GM20000 (cell line): ENCODE data around the gene ERCC4.
A peak's percentile ranks its signal among the peaks of the same experiment; 100 is the strongest.

Experiments used
- DNase-seq: peaks from one replicate; pipeline ENCODE4 v3.0.0; 2012; ENCODE audit warnings: low spot score
- TF ChIP-seq, protein P1 (sequence below): IDR thresholded peaks from 2 replicates; pipeline ENCODE4 v1.5.1; 2012; ENCODE audit warnings: mild to moderate bottlenecking, control low read depth; ENCODE audit errors: extremely low read depth, missing control alignments

ERCC4 gene

DNA sequence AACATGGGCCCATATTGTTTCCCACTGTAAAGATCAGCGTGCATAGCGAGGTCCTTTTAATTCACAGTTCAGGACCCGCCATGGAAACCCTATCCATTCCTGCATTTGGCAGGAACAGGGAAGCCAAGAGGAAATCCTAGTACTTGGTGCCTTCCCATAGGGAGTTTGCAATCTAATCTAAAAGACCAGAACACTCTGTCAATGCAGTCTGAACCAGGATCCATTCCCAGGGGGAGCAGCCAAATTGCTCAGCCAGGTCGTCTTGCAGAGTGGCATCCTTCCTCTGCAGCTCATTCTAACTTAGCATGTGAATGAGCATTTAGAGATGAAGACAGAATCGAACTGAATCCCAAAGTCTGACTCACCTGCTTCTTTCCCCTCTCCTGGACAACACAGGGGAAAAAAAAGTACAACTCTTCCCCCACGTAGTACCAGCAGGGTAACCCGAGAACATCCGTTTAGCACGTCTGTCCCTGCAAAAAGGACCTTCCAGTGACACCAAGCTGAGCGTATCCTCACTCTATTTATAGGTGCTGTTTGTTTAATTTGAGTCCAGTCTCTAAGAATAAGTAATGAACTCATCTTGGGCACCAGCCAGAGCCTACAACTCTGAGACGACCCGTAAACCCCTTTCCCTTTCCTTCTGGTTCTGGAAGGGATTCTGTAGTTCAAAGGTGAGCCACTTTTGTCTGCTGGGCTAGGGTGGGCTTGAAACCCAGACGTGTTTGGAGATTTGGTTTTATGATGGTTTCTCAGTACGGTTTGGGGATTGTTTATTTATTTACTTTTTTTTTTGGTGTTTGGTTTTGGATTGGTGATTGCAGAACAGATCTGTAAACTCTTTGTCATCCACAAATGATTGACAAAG lies 74.5 kb downstream of the ERCC4 start:
- DNase-seq, result no peak
- TF ChIP-seq, protein P1, sequence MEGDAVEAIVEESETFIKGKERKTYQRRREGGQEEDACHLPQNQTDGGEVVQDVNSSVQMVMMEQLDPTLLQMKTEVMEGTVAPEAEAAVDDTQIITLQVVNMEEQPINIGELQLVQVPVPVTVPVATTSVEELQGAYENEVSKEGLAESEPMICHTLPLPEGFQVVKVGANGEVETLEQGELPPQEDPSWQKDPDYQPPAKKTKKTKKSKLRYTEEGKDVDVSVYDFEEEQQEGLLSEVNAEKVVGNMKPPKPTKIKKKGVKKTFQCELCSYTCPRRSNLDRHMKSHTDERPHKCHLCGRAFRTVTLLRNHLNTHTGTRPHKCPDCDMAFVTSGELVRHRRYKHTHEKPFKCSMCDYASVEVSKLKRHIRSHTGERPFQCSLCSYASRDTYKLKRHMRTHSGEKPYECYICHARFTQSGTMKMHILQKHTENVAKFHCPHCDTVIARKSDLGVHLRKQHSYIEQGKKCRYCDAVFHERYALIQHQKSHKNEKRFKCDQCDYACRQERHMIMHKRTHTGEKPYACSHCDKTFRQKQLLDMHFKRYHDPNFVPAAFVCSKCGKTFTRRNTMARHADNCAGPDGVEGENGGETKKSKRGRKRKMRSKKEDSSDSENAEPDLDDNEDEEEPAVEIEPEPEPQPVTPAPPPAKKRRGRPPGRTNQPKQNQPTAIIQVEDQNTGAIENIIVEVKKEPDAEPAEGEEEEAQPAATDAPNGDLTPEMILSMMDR, result no peak

DNA sequence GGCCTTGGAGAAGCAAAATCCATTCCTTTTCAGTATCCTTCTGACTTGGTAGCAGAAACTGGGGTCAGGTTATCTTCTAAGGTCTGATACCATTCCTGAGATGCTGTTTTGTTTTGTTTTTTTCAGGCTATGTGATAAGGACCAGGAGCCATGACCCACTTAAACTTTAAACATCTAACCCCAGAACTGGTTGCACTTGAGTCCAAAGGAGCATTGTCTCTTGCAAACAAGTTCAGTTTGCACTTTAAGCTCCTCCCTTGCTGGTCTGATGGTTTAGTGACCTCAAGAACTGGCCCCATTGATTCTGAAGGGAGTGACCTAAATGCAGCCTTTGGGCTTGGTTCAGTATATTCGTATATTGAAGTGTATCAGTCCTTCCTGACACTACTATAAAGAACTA lies 75.2 kb downstream of the ERCC4 start:
- DNase-seq, result no peak
- TF ChIP-seq, protein P1, result no peak

DNA sequence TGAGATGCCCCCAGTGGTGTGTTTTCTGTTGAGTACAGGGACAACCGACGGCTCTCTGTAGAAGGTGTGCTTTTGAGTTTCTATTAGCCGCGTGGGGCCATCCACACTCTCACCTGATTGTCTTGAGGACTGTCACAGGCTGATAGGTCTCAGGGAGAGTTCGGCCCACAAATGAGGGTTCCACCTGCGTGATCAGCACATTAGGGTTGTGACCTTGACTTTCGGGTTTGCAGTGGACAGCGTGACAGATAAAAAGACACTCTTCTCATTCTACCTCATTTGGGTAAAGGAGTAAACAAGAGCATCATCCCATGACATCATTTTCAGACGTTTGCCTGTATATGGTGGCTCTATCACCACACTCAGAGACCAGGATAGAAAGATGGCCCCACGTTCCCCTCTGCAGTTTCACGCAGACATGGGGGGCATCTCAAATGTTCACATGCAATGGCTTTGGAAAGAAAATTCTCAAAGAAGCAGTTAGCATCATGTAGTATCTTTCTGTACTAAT lies 76.9 kb downstream of the ERCC4 start:
- DNase-seq, result no peak
- TF ChIP-seq, protein P1, result no peak

DNA sequence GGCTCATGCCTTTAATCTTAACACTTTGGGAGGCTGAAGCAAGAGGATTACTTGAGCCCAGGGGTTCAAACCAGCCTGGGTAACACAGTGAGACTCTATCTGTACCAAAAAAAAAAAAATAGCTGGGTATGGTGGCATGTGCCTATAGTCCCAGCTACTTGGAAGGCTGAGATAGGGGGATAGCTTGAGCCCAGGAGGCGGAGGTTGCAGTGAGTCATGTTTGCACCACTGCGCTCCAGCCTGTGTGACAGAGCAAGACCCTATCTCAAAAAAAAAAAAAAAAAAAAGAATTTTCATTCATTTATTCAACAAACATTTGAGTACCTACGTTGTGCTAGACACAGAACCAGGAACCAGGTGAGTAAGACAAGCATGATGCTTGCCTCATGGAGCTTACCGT lies 77.6 kb downstream of the ERCC4 start:
- TF ChIP-seq, protein P1, result no peak
- no peak for DNase-seq

DNA sequence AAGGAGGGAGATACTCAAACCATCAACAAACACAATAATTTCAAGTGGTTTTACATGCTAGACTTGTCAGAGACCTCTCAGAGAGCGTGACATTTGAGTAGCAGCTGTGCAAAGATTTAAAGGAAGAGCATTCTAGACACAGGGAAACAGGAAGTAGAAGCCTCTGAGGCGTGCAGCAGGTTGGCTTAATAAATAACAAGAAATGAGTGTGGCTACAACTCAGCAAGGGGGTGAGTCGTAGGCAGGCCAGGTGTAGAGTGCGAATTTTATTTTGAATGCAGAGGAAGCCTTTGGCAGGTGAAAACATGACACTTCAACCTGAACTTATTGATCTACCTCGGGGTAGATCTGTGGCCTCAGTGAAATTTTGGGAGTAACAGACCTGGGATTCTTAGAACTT lies 78.0 kb downstream of the ERCC4 start:
- TF ChIP-seq, protein P1, result no peak
- peak; percentile 59 for DNase-seq

DNA sequence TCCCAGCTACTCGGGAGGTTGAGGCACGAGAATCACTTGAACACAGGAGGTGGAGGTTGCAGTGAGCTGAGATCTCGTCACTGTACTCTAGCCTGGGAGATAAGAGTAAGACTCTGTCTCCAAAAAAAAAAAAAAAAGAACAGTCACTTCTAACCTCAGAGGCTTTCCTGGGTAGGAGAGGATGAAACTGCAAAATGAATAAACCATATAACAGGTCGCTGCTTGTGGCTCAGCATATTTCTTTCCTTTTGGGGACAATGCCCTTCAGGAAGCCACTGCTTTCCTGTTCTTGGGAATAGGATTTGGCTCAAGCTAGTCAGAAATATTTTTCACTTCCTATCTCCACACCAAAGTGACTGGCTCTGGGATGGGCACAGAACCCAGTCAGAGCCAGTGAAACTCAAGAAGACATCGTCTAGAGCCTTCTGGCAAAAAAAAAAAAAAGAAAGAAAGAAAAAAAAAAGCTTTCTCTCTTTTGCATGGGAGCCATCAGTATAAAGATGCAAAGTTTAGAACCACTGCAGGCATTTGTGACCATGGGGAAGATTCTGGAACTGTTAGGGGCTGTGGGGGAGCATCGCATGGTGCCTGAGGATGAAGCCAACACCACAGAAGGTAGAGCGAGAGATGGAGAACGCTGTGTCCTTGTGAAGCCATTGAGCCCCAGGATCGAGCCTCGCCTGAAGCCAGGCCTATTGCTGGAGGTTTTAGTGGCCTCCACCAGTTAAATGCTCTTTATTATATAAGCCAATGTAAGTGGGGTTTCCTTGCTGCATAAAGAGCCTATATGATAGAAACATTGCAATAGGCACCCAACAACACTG lies 79.3 kb downstream of the ERCC4 start:
- peak; percentile 3 for DNase-seq
- TF ChIP-seq, protein P1, result no peak
